ENCODE measurements around the gene RAD51. TPM values are rescaled to one million over a fixed set of nuclear protein-coding genes. Genes with fewer than 3 reads are reported as not detected.

The RAD51 gene
- total and polyA plus RNA-seq, 2 of the 8 experiments (the other 6 are each of a cell fraction or from before 2014, with no cell fraction given), result 32.2 to 42.4 TPM

DNA sequence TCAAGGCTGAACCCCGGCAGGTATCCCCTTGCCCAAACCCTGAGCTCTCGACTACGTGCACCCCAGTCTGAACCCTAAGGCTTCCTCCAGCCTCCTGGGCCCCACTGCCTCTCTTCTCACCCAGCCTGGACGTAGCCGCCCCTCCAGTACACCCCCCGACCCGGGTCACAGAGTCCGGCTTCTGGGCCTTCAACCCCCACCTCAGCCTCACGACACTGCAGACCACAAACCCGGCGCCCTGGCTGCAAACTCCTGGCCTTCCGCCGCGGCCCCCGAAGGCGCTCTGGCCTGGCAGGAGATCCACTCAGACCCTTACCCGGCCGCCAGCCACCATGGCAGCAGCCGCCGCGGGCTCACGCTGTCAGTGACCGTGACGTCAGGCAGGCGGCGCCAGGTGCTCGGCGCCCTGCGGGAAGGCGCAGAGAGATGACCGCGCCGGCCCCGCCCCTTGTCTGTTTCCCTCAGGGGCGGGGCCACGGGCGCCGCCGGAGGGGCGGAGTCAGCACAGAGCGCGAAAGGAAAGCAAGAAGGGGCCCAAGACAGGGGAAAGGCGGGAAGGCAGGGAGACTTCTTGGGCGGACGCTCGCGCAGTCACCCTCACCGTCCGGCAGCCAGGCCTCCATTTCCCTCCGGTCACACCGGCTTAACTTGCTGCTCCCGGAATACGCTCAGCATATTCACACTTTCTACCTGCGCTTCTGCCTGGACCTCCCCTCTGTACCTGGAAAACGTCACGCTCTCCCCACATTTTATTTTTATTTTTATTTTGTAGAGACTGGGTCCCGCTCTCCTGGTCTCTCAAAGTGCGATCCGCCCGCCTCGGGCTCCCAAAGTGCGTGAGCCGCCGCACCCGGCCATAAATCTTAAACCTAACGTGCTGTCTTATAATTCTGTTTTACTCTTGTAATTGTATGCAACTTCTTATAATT lies 60.2 kb downstream of the RAD51 start, which contains the start of gene RMDN3 (continued):
- TF ChIP-seq CHD7 (IDR thresholded peaks at IDR 0.05; ENCODE audit: insufficient replicate concordance, low read length) (no peak), BRCA1 (IDR thresholded peaks at IDR 0.05; ENCODE audit: low read depth, low read length) (peak; percentile 26; the same call in 1 of the 2 replicates), RBBP5 (IDR thresholded peaks at IDR 0.05; ENCODE audit: borderline replicate concordance, low read depth, low read length) (no peak; the same call in 1 of the 2 replicates), HDAC2 (IDR thresholded peaks at IDR 0.05; ENCODE audit: borderline replicate concordance in 1 of 2, low read depth in 2 of 2, low read length in 2 of 2) (0 out of 4 replicates have a peak, but pooled peaks of 1 of the 2 experiments have one; percentile 65), SP2 (IDR thresholded peaks at IDR 0.05; ENCODE audit: low read length) (no peak), POLR2A (IDR thresholded peaks at IDR 0.05; ENCODE audit: control extremely low read depth in 1 of 2, low read depth in 2 of 2, low read length in 2 of 2) (peak; percentile 95 to 99), KDM5A (IDR thresholded peaks at IDR 0.05; ENCODE audit: low read length) (peak; percentile 86), KDM4A (IDR thresholded peaks at IDR 0.05; ENCODE audit: low read depth, low read length, severe bottlenecking) (peak; percentile 100), JUND (IDR thresholded peaks at IDR 0.05; ENCODE audit: low read length) (peak; percentile 57; the same call in 1 of the 2 replicates)
